Liver (tissue), 9 donors: Measurements from ENCODE around the gene ZDHHC9. TPM values are rescaled to one million over a fixed set of nuclear protein-coding genes. Genes with fewer than 3 reads are reported as not detected.

Experiments used
- DNase-seq: peaks from one replicate; pipeline ENCODE4 v3.0.0-alpha.2; 2017; ENCODE audit warnings: low spot score
- H3K27ac ChIP-seq, 2 donors: one replicate each; pipeline ENCODE4 v1.7.0; 2013; ENCODE audit warnings: inconsistent platforms in 2 of 2, low read length in 2 of 2, control low read depth in 1 of 2, low read depth in 1 of 2, mild to moderate bottlenecking in 1 of 2
- H3K27me3 ChIP-seq, 4 donors: one replicate each; pipeline versions ENCODE4 v1.6.1 to v1.7.0; 2013; ENCODE audit warnings: low read length in 3 of 4, inconsistent platforms in 1 of 4, mild to moderate bottlenecking in 1 of 4, moderate library complexity in 1 of 4; ENCODE audit not compliant: control insufficient read depth in 4 of 4, insufficient read depth in 4 of 4
- H3K36me3 ChIP-seq, 4 donors: one replicate each; pipeline versions ENCODE4 v1.6.1 to v1.7.0; 2013; ENCODE audit warnings: low read length in 3 of 4, mild to moderate bottlenecking in 3 of 4, low read depth in 1 of 4, moderate library complexity in 1 of 4; ENCODE audit not compliant: control insufficient read depth in 4 of 4, insufficient read depth in 3 of 4
- H3K4me1 ChIP-seq, 4 donors: one replicate each; pipeline versions ENCODE4 v1.6.1 to v1.7.0; 2013; ENCODE audit warnings: low read length in 3 of 4, mild to moderate bottlenecking in 3 of 4, moderate library complexity in 1 of 4; ENCODE audit not compliant: control insufficient read depth in 4 of 4, insufficient read depth in 4 of 4
- H3K4me3 ChIP-seq, 3 donors: one replicate each; pipeline versions ENCODE4 v1.6.1 to v1.7.0; 2013; ENCODE audit warnings: low read length in 3 of 3, control low read depth in 1 of 3, low read depth in 1 of 3, mild to moderate bottlenecking in 1 of 3
- H3K9ac ChIP-seq, 2 donors: one replicate each; pipeline ENCODE4 v1.7.0; 2013; ENCODE audit warnings: low read length in 2 of 2, mild to moderate bottlenecking in 2 of 2, moderate library complexity in 2 of 2, control low read depth in 1 of 2, low read depth in 1 of 2
- H3K9me3 ChIP-seq, 4 donors: one replicate each; pipeline versions ENCODE4 v1.6.1 to v1.7.0; 2013; ENCODE audit warnings: low read length in 3 of 4; ENCODE audit not compliant: control insufficient read depth in 4 of 4
- ATF3 ChIP-seq: IDR thresholded peaks from 2 replicates; pipeline ENCODE4 v1.6.1; 2016; ENCODE audit warnings: antibody characterized with exemption
- EGR1 ChIP-seq, 2 donors: IDR thresholded peaks; 2 replicates each; pipeline ENCODE4 v1.6.1; 2016 to 2018; ENCODE audit warnings: antibody characterized with exemption in 2 of 2, low read depth in 2 of 2
- FOXA1 ChIP-seq: IDR thresholded peaks from 2 replicates; pipeline ENCODE4 v1.6.1; 2016; ENCODE audit warnings: antibody characterized with exemption
- FOXA2 ChIP-seq: IDR thresholded peaks from 2 replicates; pipeline ENCODE4 v1.6.1; 2016; ENCODE audit warnings: antibody characterized with exemption
- GABPA ChIP-seq, 2 donors: IDR thresholded peaks in 1 of 2; conservative IDR thresholded peaks in 1 of 2; 2 replicates each; pipeline ENCODE4 v1.6.1; 2016; ENCODE audit warnings: antibody characterized with exemption in 2 of 2, mild to moderate bottlenecking in 1 of 2, moderate library complexity in 1 of 2
- HNF4A ChIP-seq, 2 donors: conservative IDR thresholded peaks; 2 replicates each; pipeline ENCODE4 v1.6.1; 2016; ENCODE audit warnings: antibody characterized with exemption in 2 of 2, mild to moderate bottlenecking in 2 of 2
- HNF4G ChIP-seq: IDR thresholded peaks from 2 replicates; pipeline ENCODE4 v1.6.1; 2016; ENCODE audit warnings: antibody characterized with exemption
- JUND ChIP-seq, 2 donors: IDR thresholded peaks; 2 replicates each; pipeline ENCODE4 v1.6.1; 2016; ENCODE audit warnings: antibody characterized with exemption in 2 of 2
- MAX ChIP-seq: IDR thresholded peaks from 2 replicates; pipeline ENCODE4 v1.6.1; 2016; ENCODE audit warnings: antibody characterized with exemption
- NR2F2 ChIP-seq: IDR thresholded peaks from 2 replicates; pipeline ENCODE4 v1.6.1; 2016; ENCODE audit warnings: antibody characterized with exemption
- RAD21 ChIP-seq, 2 donors: IDR thresholded peaks; 2 replicates each; pipeline ENCODE4 v1.6.1; 2016; ENCODE audit warnings: antibody characterized with exemption in 2 of 2, mild to moderate bottlenecking in 2 of 2
- RXRA ChIP-seq, 2 donors: IDR thresholded peaks; 2 replicates each; pipeline ENCODE4 v1.6.1; 2017 to 2018; ENCODE audit warnings: antibody characterized with exemption in 2 of 2, mild to moderate bottlenecking in 1 of 2
- SP1 ChIP-seq: IDR thresholded peaks from 2 replicates; pipeline ENCODE4 v1.6.1; 2018; ENCODE audit warnings: antibody characterized with exemption, mild to moderate bottlenecking
- TAF1 ChIP-seq: conservative IDR thresholded peaks from 2 replicates; pipeline ENCODE4 v1.6.1; 2016; ENCODE audit warnings: antibody characterized with exemption, mild to moderate bottlenecking
- YY1 ChIP-seq: IDR thresholded peaks from 2 replicates; pipeline ENCODE4 v1.6.1; 2016; ENCODE audit warnings: antibody characterized with exemption, mild to moderate bottlenecking
- ZBTB33 ChIP-seq: IDR thresholded peaks from 2 replicates; pipeline ENCODE4 v1.6.1; 2016; ENCODE audit warnings: antibody characterized with exemption
- WGBS: extraction: QIAGEN DNeasy Blood & Tissue Kit; methylation state at CpG from one replicate; pipeline ENCODE4 v1.1.7; 2013; 5-methylcytosine and 5-hydroxymethylcytosine counted together
- polyA plus RNA-seq, 2 donors: library from polyadenylated mRNA; stranded (reverse) in 1 of 2; unstranded in 1 of 2; fragments of 200-250 nt in 1 of 2; fragments of >200 nt in 1 of 2; fragmentation: Nextera tagmentation in 1 of 2; extraction: Ambion mirVana in 1 of 2; gene quantifications; one replicate each; pipeline versions ENCODE4 v1.2.1 to v1.2.3, GENCODE V29; 2013 to 2015
- total RNA-seq, 2 donors: library from RNA; depleted of rRNA; stranded (reverse); fragments of >200 nt; gene quantifications; one replicate each; pipeline ENCODE4 v1.2.3, GENCODE V29; 2014
- TF ChIP-seq, protein P1 (sequence below): fragments of 150-350 bp; IDR thresholded peaks from 2 replicates; pipeline ENCODE4 v1.5.1; 2017; ENCODE audit warnings: improper control_type of control experiment, low read depth, low read length; ENCODE audit not compliant: missing input control
- TF ChIP-seq, protein P2 (sequence below): IDR thresholded peaks from 2 replicates; pipeline ENCODE4 v1.6.1; 2016; ENCODE audit warnings: antibody characterized with exemption, mild to moderate bottlenecking
- donor health status: healthy.
- donor health status: healthy.
- donor health status: healthy.
- donor health status: healthy.
- donor health status: healthy.

The ZDHHC9 gene
- total and polyA plus RNA-seq, 4 donors, result 10.2 to 26.8 (median 24.3) TPM

DNA sequence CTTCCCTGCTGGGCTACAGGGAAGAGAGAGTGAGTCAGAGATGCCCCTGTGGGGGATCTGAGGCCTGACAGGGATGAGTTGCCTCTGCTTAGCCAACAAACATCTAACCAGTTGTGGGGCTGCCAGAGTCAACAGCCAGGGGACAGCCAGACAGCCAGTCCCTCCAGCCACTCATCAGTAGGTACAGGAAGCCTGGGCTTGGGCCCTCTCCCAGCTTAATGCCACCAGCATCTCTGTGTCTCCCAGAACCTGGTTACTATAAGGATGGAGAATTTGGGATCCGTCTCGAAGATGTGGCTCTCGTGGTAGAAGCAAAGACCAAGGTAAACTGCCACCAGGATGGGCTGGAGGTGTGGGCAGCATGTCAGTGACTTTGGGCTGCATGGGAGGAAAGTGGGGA, 81.2 kb downstream of the ZDHHC9 start:
- Histone ChIP-seq H3K9me3 (no peaks in the 10 kb centered on the region), H3K27me3 (no peaks in the 10 kb centered on the region), H3K36me3 (no peaks in the 10 kb centered on the region), H3K4me3 (no peak overlapping the region), H3K9ac (no peak overlapping the region), H3K27ac (no peak overlapping the region), H3K4me1 (peaks cover 0 to 3% (median 0%) of the 10 kb centered on the region in 4 donors)
- WGBS, result 98% methylated on average over 3 of the region's 3 CpGs
- TF ChIP-seq ZBTB33, result no peak
- TF ChIP-seq ATF3, result no peak
- no peak for TF ChIP-seq MAX
- TF ChIP-seq HNF4G, result no peak
- TF ChIP-seq SP1, result no peak
- TF ChIP-seq JUND (IDR thresholded peaks at IDR 0.05), result no peak
- TF ChIP-seq YY1, result no peak
- no peak for TF ChIP-seq HNF4A (conservative IDR thresholded peaks at IDR 0.05)
- TF ChIP-seq FOXA2, result no peak
- no peak for TF ChIP-seq EGR1 (IDR thresholded peaks at IDR 0.05; ENCODE audit: low read depth in 2 of 2)
- TF ChIP-seq TAF1, result no peak
- TF ChIP-seq, protein P1, sequence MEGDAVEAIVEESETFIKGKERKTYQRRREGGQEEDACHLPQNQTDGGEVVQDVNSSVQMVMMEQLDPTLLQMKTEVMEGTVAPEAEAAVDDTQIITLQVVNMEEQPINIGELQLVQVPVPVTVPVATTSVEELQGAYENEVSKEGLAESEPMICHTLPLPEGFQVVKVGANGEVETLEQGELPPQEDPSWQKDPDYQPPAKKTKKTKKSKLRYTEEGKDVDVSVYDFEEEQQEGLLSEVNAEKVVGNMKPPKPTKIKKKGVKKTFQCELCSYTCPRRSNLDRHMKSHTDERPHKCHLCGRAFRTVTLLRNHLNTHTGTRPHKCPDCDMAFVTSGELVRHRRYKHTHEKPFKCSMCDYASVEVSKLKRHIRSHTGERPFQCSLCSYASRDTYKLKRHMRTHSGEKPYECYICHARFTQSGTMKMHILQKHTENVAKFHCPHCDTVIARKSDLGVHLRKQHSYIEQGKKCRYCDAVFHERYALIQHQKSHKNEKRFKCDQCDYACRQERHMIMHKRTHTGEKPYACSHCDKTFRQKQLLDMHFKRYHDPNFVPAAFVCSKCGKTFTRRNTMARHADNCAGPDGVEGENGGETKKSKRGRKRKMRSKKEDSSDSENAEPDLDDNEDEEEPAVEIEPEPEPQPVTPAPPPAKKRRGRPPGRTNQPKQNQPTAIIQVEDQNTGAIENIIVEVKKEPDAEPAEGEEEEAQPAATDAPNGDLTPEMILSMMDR, result no peak
- no peak for TF ChIP-seq RXRA (IDR thresholded peaks at IDR 0.05)
- TF ChIP-seq NR2F2, result no peak
- no peak for TF ChIP-seq RAD21 (IDR thresholded peaks at IDR 0.05)
- no peak for TF ChIP-seq FOXA1
- TF ChIP-seq GABPA (IDR thresholded peaks at IDR 0.05 in 1 of 2, conservative IDR thresholded peaks at IDR 0.05 in 1 of 2), result no peak
- TF ChIP-seq, protein P2, sequence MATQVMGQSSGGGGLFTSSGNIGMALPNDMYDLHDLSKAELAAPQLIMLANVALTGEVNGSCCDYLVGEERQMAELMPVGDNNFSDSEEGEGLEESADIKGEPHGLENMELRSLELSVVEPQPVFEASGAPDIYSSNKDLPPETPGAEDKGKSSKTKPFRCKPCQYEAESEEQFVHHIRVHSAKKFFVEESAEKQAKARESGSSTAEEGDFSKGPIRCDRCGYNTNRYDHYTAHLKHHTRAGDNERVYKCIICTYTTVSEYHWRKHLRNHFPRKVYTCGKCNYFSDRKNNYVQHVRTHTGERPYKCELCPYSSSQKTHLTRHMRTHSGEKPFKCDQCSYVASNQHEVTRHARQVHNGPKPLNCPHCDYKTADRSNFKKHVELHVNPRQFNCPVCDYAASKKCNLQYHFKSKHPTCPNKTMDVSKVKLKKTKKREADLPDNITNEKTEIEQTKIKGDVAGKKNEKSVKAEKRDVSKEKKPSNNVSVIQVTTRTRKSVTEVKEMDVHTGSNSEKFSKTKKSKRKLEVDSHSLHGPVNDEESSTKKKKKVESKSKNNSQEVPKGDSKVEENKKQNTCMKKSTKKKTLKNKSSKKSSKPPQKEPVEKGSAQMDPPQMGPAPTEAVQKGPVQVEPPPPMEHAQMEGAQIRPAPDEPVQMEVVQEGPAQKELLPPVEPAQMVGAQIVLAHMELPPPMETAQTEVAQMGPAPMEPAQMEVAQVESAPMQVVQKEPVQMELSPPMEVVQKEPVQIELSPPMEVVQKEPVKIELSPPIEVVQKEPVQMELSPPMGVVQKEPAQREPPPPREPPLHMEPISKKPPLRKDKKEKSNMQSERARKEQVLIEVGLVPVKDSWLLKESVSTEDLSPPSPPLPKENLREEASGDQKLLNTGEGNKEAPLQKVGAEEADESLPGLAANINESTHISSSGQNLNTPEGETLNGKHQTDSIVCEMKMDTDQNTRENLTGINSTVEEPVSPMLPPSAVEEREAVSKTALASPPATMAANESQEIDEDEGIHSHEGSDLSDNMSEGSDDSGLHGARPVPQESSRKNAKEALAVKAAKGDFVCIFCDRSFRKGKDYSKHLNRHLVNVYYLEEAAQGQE, result no peak
- DNase-seq, result no peak
